Fibroblast of villous mesenchyme (primary cell): ENCODE measurements around the gene HLA-DOB. TPM values are rescaled to one million over a fixed set of nuclear protein-coding genes. Genes with fewer than 3 reads are reported as not detected.
"Not testable (repeated sequence)": the region's sequence is repeated elsewhere in the genome, so short reads cannot be mapped to it uniquely, and the experiment has no call there.

ENCODE experiments used
- DNase-seq: peaks from one replicate; pipeline ENCODE4 v3.0.0-alpha.2; 2010; ENCODE audit warnings: low read depth
- H3K4me3 ChIP-seq: 2 replicates; pipeline ENCODE4 v1.5.1; 2011; ENCODE audit warnings: low read depth, mild to moderate bottlenecking, low read length
- total RNA-seq: library from RNA; depleted of rRNA; stranded (reverse); fragments of >200 nt; gene quantifications from 2 replicates; pipeline ENCODE4 v1.2.3, GENCODE V29; 2012
- TF ChIP-seq, protein P1 (sequence below): IDR thresholded peaks from 2 replicates; pipeline ENCODE4 v1.5.1; 2012; ENCODE audit warnings: low read depth, mild to moderate bottlenecking, low read length; ENCODE audit not compliant: insufficient read depth

HLA-DOB gene
- total RNA-seq, 1 donor: 0.43 TPM

DNA sequence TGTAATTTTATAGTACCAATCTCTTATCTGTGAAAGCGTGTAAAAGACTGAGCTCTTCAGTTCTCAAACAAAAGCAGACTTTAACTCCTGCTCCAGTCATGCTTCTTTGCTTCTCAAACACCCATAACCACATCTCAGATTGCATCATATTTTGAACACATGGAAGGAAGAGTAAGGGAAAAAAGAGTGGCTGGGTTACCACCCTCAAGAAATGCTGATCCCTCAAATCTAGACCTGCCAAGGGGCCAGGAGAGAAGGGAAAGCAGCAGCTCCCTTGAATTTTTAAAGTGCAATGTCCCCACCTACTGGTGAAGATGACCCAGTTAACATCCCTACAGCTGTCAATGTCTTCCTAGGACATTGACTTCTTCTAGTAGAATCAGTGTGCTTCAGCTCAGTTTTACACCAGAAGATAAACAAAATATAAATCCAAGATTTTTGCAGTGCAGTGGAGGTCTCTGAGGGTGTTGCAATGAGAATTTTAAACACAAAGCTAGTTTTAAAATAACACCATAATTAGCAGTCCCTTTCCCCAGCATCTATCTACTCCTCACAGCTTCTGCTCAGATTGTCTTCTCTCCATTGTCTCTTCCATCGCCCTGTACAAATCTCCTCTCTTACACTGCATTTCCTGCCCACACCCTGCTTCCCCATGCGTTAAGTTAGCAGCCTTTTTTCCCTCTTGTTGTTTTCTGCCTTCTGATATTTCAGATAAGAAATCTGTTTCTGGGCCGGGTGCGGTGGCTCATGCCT lies 30.8 kb downstream of the HLA-DOB start:
- TF ChIP-seq, protein P1, sequence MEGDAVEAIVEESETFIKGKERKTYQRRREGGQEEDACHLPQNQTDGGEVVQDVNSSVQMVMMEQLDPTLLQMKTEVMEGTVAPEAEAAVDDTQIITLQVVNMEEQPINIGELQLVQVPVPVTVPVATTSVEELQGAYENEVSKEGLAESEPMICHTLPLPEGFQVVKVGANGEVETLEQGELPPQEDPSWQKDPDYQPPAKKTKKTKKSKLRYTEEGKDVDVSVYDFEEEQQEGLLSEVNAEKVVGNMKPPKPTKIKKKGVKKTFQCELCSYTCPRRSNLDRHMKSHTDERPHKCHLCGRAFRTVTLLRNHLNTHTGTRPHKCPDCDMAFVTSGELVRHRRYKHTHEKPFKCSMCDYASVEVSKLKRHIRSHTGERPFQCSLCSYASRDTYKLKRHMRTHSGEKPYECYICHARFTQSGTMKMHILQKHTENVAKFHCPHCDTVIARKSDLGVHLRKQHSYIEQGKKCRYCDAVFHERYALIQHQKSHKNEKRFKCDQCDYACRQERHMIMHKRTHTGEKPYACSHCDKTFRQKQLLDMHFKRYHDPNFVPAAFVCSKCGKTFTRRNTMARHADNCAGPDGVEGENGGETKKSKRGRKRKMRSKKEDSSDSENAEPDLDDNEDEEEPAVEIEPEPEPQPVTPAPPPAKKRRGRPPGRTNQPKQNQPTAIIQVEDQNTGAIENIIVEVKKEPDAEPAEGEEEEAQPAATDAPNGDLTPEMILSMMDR: peak; percentile 69
- no peak overlapping the region for H3K4me3 ChIP-seq
- peak; percentile 73 for DNase-seq

- not testable (repeated sequence) for H3K4me3 ChIP-seq, DNase-seq
Measured at GRCh38 chr6:32782923-32783322, 33.9 kb downstream of the HLA-DOB start.

DNA sequence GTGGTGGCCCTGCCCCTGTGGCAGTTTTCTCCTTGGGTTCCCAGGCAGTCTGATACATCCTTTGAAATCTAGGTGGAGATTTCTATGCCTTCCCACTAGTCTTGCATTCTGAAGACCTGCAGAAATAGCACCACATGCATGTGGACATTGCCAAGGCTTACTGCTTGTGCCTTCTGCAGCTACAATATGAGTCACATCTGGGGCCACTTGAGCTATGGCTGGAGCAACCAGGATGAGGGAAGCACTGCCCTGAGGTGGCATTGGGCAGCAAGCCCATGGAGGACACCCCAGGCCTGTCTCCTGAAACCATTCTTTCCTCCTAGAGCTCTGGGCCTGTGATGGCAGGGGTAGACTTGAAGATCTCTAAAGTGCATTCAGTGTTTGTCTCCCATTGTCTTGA lies 37.8 kb downstream of the HLA-DOB start:
- no peak overlapping the region for H3K4me3 ChIP-seq
- DNase-seq: no peak
- TF ChIP-seq, protein P1: no peak

- TF ChIP-seq, protein P1: no peak
- no peak for DNase-seq
- no peak overlapping the region for H3K4me3 ChIP-seq
Measured at GRCh38 chr6:32775071-32775470, 41.7 kb downstream of the HLA-DOB start.

GRCh38 chr6:32774426-32774825 lies 42.4 kb downstream of the HLA-DOB start:
- TF ChIP-seq, protein P1: no peak
- no peak overlapping the region for H3K4me3 ChIP-seq
- DNase-seq: no peak

- TF ChIP-seq, protein P1: no peak
- no peak overlapping the region for H3K4me3 ChIP-seq
- DNase-seq: no peak
Measured at GRCh38 chr6:32772656-32773055, 44.1 kb downstream of the HLA-DOB start.

GRCh38 chr6:32764048-32764447 lies 52.8 kb downstream of the HLA-DOB start:
- DNase-seq: no peak
- TF ChIP-seq, protein P1: no peak
- H3K4me3 ChIP-seq: no peak overlapping the region
